ENCODE results near the gene PIBF1.

DNA sequence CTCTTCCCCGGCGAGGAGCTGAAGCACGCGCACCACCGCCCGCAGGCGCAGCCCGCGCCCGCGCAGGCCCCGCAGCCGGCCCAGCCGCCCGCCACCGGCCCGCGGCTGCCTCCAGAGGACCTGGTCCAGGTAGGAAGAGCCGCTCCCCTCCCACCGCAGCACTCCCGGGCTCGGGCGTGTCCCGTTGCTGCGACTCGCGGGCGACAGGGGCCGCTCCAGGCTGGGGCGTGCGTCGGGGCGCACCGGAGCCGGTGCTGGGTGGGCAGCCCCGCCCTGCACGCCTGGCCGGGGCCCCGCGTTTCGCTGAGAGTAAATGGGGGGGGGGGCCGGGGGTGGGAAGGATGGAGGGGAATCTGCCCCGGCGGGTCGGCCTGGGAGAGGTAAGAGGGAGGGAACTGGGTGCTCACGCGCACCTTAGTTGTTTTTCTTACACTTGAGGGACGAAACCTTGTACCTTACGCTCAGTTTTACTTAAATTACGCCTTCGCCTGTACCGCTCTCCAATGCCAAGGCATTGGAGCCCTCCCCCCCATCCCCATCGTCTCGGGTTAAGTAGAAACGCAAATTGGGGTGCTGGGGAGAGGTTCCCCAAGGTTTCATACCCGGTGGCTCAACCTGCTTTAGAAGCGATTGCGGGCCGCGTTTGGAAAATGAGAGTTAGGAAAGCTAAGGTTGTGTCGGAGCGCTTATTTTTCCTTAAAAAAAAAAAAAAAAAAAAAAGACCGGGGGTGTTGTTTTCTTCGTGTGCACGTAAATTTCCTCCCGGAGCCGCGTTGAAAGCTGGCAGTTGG, 277.7 kb downstream of the PIBF1 start:
- TF ChIP-seq, protein P1, sequence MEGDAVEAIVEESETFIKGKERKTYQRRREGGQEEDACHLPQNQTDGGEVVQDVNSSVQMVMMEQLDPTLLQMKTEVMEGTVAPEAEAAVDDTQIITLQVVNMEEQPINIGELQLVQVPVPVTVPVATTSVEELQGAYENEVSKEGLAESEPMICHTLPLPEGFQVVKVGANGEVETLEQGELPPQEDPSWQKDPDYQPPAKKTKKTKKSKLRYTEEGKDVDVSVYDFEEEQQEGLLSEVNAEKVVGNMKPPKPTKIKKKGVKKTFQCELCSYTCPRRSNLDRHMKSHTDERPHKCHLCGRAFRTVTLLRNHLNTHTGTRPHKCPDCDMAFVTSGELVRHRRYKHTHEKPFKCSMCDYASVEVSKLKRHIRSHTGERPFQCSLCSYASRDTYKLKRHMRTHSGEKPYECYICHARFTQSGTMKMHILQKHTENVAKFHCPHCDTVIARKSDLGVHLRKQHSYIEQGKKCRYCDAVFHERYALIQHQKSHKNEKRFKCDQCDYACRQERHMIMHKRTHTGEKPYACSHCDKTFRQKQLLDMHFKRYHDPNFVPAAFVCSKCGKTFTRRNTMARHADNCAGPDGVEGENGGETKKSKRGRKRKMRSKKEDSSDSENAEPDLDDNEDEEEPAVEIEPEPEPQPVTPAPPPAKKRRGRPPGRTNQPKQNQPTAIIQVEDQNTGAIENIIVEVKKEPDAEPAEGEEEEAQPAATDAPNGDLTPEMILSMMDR (IDR thresholded peaks at IDR 0.05; ENCODE audit: borderline replicate concordance, extremely low read depth, low read length, poor library complexity, severe bottlenecking), result peak; percentile 44
- no peak for TF ChIP-seq EZH2 (IDR thresholded peaks at IDR 0.05; ENCODE audit: borderline replicate concordance, low read depth, low read length, severe bottlenecking)

All from DND-41 (cell line).